Neural crest cell (in vitro differentiated cells): ENCODE measurements around the gene STT3B. TPM values are rescaled to one million over a fixed set of nuclear protein-coding genes. Genes with fewer than 3 reads are reported as not detected.
"Not testable (repeated sequence)": the region's sequence is repeated elsewhere in the genome, so short reads cannot be mapped to it uniquely, and the experiment has no call there.

Experiments used
- DNase-seq: peaks from one replicate; pipeline ENCODE4 v3.0.0; 2021; ENCODE audit warnings: low read depth, mixed read lengths, low spot score
- H3K27ac Mint-ChIP-seq: one replicate; pipeline ENCODE4 v1.8.0; 2021; ENCODE audit warnings: mild to moderate bottlenecking, mixed read lengths; ENCODE audit not compliant: unreplicated experiment
- H3K27me3 Mint-ChIP-seq: 2 replicates; pipeline ENCODE4 v1.8.0; 2021; ENCODE audit warnings: low read depth, mild to moderate bottlenecking, mixed read lengths
- H3K36me3 Mint-ChIP-seq: 2 replicates; pipeline ENCODE4 v1.8.0; 2021; ENCODE audit warnings: low read depth, mild to moderate bottlenecking, mixed read lengths
- H3K4me1 Mint-ChIP-seq: 2 replicates; pipeline ENCODE4 v1.8.0; 2021; ENCODE audit warnings: mixed read lengths
- H3K4me3 Mint-ChIP-seq: one replicate; pipeline ENCODE4 v1.8.0; 2021; ENCODE audit warnings: mild to moderate bottlenecking, mixed read lengths
- H3K9me3 Mint-ChIP-seq: 2 replicates; pipeline ENCODE4 v1.8.0; 2021; ENCODE audit warnings: mixed read lengths
- CTCF ChIP-seq: fragments of 200-600 bp; sonication (generic); conservative IDR thresholded peaks from 2 replicates; pipeline ENCODE4 v1.5.0; 2021; ENCODE audit warnings: antibody characterized with exemption, mild to moderate bottlenecking
- total RNA-seq: library from RNA; stranded (reverse); gene quantifications from 2 replicates; pipeline ENCODE4 v1.2.1, GENCODE V29; 2021

STT3B gene
- total RNA-seq, 1 donor from 2014 or later = 116 TPM

- no peak overlapping the region for H3K27ac Mint-ChIP-seq
- peaks cover 81% of the 10 kb centered on the region for H3K36me3 Mint-ChIP-seq
- TF ChIP-seq CTCF = no peak
- peaks cover 17% of the 10 kb centered on the region for H3K9me3 Mint-ChIP-seq
- H3K4me1 Mint-ChIP-seq = no peaks in the 10 kb centered on the region
- H3K4me3 Mint-ChIP-seq = no peak overlapping the region
- H3K27me3 Mint-ChIP-seq = no peaks in the 10 kb centered on the region
- DNase-seq = no peak
These were observed 57.9 kb downstream of the STT3B start for GRCh38 chr3:31590650-31591049.

DNA sequence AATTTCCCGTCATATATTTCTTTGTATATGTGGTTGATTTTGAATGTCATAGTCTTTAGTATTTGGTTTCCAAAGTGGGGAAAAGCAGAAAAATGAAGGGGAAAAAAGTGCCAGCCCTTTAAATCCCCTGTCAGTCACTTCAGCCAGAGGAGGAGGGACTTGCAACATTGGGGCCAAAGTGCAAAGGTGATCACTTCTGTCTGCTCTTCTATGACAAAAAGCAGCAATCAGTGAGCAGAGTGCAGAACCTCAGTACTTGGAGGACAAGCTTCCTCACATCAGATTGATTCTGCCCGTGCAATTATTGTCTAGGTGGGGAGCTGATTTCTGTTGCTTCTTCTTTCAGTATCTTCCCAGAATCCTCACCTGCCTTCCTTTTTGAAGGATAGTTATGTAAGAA is 60.0 kb downstream of the STT3B start:
- Mint-ChIP-seq H3K27ac (no peak overlapping the region), H3K36me3 (peaks cover 71% of the 10 kb centered on the region)
- DNase-seq = no peak

DNA sequence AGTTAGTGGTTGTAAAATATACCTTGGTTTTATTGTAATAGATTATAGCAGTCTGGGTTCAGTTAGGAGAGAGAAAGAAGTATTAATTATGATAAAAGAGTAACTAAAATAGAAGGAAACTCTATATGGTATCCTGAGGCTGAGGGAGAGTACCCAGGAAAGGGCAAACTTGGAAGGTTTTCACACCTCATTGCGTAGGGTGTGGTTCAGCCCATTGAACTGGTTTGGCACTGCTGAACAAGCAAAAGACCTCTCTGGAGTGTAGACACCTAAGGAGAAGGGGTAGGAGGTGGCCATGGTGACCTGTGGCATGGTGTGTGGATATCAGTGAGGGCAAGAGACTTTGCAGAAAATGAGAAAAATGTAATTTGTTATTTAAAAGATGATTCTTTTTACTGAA is 63.5 kb downstream of the STT3B start:
- peaks cover 46% of the 10 kb centered on the region for H3K36me3 Mint-ChIP-seq
- peaks cover 5% of the 10 kb centered on the region for H3K9me3 Mint-ChIP-seq
- no peak for DNase-seq
- no peak for TF ChIP-seq CTCF
- H3K4me1 Mint-ChIP-seq = no peaks in the 10 kb centered on the region
- H3K4me3 Mint-ChIP-seq = no peak overlapping the region
- H3K27me3 Mint-ChIP-seq = no peaks in the 10 kb centered on the region
- H3K27ac Mint-ChIP-seq = no peak overlapping the region

More for the DNA sequence above, 60.0 kb downstream of the STT3B start:
- no peak for TF ChIP-seq CTCF
- Mint-ChIP-seq H3K9me3 (peaks cover 16% of the 10 kb centered on the region), H3K27me3 (no peaks in the 10 kb centered on the region), H3K4me3 (no peak overlapping the region), H3K4me1 (no peaks in the 10 kb centered on the region)

DNA sequence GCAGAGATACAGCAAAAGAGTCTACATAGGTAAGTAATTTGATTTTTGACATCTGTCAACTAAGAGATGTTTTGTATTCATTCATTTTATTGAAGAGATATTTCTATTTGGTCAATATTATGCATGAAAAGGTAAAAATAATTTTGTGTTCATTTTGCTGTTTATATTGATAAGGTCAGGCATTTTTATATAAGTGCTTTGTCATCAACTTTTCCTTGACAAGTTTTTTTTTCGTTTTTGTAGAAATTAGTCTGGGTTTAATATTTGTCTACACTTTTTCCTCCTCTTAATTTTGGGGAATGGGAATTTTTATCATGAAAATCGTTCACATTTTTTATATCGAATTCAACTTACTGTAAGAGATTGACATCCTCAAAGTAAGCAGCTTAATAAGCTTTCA is 67.7 kb downstream of the STT3B start:
- TF ChIP-seq CTCF = no peak
- peaks cover 6% of the 10 kb centered on the region for H3K9me3 Mint-ChIP-seq
- no peak overlapping the region for H3K27ac Mint-ChIP-seq
- H3K4me1 Mint-ChIP-seq = peaks cover 9% of the 10 kb centered on the region
- H3K4me3 Mint-ChIP-seq = no peak overlapping the region
- H3K36me3 Mint-ChIP-seq = peaks cover 43% of the 10 kb centered on the region
- no peak for DNase-seq
- no peaks in the 10 kb centered on the region for H3K27me3 Mint-ChIP-seq

GRCh38 chr3:31605333-31605732 is 72.6 kb downstream of the STT3B start:
- H3K9me3 Mint-ChIP-seq = peaks cover 19% of the 10 kb centered on the region
- H3K4me3 Mint-ChIP-seq, DNase-seq, H3K27ac Mint-ChIP-seq, H3K27me3 Mint-ChIP-seq: not testable (repeated sequence)
- peaks cover 15% of the 10 kb centered on the region for H3K4me1 Mint-ChIP-seq
- peaks cover 72% of the 10 kb centered on the region for H3K36me3 Mint-ChIP-seq

GRCh38 chr3:31606453-31606852 is 73.7 kb downstream of the STT3B start:
- Mint-ChIP-seq H3K36me3 (peaks cover 68% of the 10 kb centered on the region), H3K9me3 (peaks cover 19% of the 10 kb centered on the region), H3K27ac (no peak overlapping the region), H3K4me1 (peaks cover 15% of the 10 kb centered on the region), H3K27me3 (no peaks in the 10 kb centered on the region), H3K4me3 (no peak overlapping the region)
- no peak for DNase-seq
- no peak for TF ChIP-seq CTCF
